ENCODE measurements around the gene CTNNBIP1.
"Not testable (repeated sequence)": the region's sequence is repeated elsewhere in the genome, so short reads cannot be mapped to it uniquely, and the experiment has no call there.

Gene CTNNBIP1

GRCh38 chr1:9825093-9826074 lies 84.7 kb downstream of the CTNNBIP1 start:
- DNase-seq = peak; percentile 52

DNA sequence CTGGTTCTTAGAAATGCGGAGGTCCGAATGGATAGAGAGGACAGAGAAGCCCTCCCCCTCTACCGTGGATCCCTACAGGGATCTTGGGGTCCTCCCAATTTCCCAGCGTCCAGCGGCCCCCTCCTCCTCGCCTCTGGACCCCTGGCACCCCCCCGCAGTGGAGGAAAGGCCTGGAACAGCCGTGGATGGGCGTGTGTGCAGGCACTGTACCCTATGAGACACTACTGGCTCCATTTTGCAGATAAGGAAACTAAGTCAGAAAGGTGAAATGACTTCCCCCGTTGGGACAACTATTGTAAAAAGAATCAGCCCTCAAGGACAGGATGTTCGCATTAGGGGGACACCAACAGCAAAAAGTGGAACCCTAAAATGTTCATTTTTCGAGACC lies 85.4 kb downstream of the CTNNBIP1 start:
- no peak for DNase-seq

DNA sequence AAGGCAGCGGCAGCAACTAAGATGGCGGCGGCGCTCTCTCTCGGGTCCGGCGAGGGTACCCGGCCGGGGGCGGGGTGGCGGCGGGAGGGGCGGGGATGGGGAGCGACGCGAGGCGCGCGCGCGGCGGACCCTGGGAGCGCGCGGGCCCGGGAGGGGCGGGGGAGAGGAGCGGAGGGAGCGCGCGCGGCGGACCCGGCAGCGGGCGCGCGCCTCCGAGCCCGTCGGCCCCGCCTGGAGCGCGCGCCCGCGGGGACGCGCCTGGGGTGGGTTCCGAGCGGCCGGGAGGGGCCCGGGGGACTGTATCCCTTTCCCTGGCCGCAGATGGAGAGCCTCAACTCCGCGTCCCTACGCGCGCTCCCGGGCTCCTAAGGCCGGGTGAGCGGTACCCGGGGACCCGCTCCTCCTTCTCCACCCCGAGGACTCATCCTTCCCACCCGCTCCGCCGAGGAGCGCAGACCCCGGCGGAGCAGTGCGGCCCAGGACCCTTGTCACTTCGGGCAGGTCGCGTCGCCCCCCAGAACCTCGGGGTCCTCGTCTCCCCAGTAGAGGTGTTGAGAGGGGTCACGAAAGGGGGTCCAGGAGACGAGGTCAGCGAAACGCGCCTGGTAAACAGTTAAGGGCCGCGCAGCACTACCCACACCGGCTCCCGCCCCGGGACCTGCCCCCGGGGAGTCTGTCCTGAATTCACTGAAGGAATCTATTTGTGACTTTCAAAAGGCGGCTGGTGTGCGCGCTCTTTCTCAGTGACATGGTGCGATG lies 85.9 kb downstream of the CTNNBIP1 start, which contains the start of gene CLSTN1:
CLSTN1 (minus strand) TSS at position 23 of the 759 bp plus-strand sequence. CDS start 232 bp downstream, outside the sequence.
- DNase-seq = peak; percentile 92

- no peak for DNase-seq
Measured at GRCh38 chr1:9823693-9823942, 86.5 kb downstream of the CTNNBIP1 start.

DNA sequence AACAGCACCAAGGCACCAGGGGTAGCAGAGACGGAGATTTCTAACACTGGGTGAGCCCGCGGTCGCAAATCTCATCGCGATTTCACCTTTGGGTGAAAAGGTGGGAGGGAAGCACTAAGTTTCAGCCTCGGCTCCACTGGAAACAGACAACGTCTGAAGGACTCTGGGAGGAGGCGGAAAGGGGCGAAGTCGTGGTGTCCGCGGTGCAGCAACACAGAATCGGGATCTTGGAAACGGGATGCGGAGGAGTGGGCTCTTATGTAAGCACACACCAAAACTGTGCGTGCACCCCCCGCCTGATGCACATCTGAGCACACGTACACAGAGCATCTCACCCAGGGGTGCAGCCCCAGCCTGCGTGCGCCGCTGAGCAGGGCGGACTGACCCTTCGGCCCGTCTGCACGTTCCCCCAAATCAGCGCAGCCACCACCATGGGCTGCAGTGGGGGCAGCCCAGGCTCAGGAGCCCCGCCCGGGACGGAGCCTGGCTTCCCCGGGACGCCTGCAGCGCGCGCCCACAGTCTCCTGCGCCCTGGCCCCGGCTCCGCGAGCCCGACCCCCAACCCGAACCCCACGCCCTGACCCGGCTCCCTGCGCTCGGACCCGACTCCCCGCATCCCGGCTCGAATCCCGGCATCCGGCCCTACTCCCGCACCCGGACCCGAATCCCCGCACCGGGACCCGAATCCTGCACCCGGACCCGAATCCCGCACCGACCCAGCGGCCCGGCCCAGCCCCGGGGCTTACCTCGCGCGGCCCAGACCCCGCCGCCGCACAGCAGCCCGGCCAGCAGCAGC lies 87.0 kb downstream of the CTNNBIP1 start:
- DNase-seq = peak; percentile 56

- DNase-seq = no peak
Measured at GRCh38 chr1:9822490-9822889, 87.6 kb downstream of the CTNNBIP1 start.

- no peak for DNase-seq
Measured at GRCh38 chr1:9821710-9822109, 88.4 kb downstream of the CTNNBIP1 start.

DNA sequence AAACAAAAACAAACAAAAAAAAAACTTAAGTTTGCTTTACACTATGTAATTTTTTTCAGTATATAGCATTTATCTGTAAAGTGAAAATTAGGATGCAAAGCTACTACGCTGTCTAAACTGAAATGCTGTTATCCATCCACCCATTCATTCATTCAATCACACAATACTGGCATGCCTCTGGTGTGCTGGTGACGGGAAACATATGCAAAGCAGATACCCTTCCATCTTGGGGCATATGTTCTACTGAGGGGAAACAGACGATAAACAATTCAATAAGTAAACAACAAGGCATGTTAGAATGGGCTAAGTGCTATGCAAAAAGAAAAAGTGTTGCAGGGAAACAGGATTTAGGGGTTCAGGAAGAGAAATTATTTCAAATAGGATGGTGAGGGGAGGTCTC lies 89.5 kb downstream of the CTNNBIP1 start:
- DNase-seq = no peak

- DNase-seq = no peak
Measured at GRCh38 chr1:9817734-9818133, 92.3 kb downstream of the CTNNBIP1 start.

DNA sequence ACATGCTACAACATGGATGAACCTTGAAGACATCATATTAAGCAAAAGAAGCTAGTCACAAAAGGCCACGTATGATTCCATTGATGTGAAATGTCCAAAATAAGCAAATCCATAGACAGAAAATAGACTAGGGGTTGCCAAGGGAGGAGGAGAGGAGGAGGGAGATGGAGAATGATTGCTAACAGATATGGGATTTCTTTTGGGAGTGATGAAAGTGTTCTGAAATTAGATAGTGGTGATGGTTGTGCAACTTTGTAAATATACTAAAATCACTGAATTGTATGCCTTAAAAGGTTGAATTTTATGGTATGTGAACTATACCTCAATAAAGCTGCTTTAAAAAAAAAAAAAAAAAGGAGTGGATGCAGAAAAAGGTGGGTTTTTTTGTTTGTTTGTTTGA lies 93.9 kb downstream of the CTNNBIP1 start:
- no peak for DNase-seq

GRCh38 chr1:9815150-9815549 lies 94.9 kb downstream of the CTNNBIP1 start:
- no peak for DNase-seq

DNA sequence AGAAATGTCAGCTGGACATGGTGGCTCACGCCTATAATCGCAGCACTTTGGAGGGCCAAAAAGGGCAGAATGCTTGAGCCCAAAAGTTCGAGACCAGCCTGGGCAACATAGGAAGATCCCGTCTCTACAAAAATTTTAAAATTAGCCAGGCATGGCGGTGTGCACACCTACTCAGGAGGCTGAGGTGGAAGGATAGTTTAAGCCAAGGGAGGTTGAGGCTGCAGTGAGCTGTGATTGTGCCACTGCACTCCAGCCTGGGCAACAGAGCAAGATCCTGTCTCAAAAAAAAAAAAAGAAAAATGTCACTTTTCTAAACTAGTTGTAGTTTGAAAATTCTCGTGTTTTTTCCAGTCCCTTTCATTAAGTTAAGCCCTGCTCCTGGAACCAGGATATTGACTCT lies 95.5 kb downstream of the CTNNBIP1 start:
- no peak for DNase-seq

DNA sequence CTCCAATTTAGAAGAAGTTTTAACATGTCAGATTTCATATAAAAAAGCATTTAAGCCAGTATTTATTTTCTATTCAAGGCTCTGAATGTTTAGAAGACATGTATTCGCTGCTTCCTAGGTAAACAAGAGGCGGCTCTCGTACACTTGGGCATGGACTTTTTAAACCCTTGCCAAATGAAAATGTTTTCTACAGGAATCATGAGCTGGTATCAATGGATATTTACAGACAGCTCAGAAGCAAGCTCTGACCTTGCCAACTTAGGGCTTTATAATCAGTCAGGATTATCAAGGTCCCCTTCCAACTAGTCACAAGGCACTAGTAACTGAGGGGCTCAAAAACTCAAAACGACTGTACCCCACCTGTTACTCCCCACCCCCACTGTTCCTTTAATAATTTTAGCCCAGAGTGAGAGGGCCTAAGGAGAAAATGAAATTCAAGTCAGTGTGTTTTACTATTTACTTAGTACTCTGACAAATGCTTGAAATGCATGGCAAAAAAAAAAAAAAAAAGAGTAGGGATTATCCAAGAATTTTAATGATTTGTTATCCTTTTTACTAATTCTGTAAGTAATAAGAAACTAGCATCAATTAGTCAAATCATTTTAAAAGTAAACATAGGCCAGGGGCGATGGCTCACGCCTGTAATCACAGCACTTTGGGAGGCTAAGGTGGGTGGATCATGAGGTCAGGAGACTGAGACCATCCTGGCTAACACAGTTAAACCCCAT lies 98.7 kb downstream of the CTNNBIP1 start:
- no peak for DNase-seq

DNA sequence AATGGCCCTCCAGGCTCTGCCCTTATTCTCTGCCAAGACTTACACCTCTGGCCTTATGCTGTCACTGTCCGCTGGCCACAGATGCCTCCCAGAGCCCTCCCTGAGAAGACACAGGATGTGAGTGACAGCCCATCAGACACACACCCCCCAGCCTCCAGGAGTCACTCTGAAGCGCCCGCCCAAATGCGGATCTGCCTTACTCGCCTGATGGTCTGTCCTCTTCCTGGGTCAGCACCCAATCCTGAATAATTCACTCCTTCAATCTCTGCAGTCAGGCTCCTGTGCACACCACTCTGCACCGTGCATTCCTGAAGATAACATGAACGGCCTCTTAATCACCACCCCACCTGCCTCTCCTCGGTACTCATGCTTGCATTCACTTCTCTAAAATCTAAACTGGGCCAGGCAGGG lies 101.0 kb downstream of the CTNNBIP1 start:
- DNase-seq = no peak

GRCh38 chr1:9808459-9808858 lies 101.6 kb downstream of the CTNNBIP1 start:
- DNase-seq = no peak

DNA sequence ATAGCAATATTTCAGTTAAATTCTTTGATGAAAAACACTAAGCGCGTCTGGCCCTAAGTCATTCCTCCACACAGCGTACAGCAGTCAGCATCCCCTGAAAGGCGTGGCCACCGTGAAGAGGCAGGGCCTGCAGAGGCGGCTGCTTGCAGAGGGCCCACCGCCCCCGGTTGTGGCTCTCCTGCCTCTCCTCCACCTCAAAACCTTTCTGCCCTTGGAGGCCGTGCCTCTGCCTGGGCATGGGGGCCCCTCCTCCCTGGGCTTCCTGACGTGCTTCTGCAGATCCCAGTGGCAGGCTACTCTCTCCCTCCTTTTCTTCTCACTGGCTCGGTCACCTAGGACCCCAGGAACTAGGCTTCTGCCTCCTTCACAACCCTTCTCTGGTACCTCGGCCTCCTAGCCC lies 102.5 kb downstream of the CTNNBIP1 start:
- no peak for DNase-seq

GRCh38 chr1:9805972-9806371 lies 104.1 kb downstream of the CTNNBIP1 start:
- not testable (repeated sequence) for DNase-seq

DNA sequence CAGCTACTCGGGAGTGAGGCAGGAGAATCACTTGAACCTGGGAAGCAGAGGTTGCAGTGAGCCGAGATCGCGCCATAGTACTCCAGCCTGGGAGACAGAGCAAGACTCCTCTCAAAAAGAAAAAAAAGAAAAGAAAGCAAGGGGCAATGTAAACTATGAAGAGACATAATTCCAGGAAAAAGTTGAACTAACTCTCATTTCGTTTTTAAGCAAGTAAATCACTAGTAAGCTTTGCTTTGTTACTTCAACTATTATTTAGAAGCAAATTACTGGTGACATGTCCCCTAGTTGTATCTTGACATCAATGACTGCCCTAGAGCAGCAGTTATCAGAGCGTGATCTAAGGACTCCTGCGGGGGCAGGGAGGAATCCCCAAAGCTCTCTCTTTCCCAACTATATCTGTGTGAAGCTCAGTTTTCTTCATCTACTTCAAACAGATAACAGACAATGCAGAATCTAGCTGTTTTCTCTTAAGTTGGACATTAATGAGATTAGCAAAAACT lies 105.0 kb downstream of the CTNNBIP1 start:
- no peak for DNase-seq

DNA sequence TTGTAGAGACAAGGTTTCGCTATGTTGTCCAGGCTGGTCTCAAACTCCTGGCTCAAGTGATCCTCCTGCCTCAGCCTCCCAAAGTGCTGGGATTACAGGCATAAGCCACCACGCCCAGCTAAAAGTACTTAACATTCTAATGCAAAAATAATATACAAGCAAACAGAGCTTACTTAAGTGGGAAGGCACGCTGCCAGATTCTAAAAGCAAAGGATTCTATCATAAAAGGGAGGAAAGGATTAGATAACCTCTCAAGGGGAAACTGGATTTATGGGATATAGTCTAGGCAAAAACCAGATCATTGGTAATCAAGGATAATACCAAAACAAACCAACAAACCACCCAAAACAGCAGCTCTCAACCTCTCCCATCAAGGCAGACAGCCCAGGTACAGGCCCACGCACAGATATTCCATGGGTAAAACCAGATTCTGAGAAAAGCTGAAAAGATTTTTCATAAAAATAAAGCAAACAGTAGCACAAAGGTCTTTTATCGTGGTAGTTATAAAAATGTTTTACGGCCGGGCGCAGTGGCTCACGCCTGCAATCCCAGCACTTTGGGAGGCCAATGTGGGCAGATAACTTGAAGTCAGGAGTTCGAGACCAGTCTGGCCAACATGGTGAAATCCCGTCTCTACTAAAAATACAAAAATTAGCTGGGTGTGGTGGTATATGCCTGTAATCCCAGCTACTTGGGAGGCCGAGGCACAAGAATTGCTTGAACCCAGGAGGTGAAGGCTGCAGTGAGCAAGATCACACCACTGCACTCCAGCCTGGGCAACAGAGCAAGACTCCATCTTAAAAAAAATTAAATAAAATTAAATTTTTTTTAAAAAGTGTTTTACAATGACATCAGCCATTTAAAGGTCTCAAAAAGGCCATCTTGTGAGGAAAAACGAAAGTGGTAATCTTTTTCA lies 106.8 kb downstream of the CTNNBIP1 start:
- DNase-seq = not testable (repeated sequence)

DNA sequence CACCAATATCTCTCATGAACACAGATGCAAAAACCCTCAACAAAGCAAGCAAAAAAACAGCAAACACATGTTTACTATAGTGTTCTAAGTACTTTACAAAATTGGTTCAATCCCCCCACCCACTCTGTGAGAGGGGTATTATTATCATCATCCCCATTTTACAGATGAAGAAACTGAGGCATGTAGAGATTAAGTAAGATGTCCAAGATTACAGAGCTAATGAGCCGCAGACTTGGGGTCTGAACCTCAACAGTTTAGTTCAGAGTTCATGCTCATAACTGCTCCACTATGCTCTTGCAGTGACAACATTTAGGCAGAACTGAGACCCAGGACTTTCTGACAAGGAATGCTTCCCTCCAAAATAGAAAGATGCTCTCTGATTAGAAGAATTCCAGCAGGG lies 108.2 kb downstream of the CTNNBIP1 start:
- DNase-seq = no peak

Measured in stimulated activated CD8-positive, alpha-beta memory T cell treated with anti-CD3 and anti-CD28 coated beads, Interleukin-4, amount 100 ng/mL, for 48 hours (primary cell).